ENCODE measurements around the gene ARHGAP28.

Gene ARHGAP28

DNA sequence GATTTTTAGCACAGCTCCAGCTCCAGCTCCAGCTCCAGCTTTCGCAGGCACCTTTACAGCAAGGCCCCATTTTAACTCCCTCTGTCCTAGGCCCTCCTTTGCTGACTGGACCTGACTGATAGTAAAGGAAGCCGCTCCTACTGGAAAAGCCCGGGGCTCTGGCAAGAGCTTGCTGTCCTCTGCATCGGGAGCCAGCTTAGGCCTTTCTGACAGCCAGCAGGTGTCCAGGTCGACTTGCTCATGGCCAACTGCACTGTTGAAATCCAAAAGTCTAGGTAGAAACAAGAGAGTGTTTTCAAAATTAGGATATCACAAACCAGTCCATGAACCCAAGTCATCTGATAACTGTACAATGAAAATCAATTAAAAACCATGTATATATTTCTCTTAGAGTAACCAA lies 227.0 kb downstream of the ARHGAP28 start:
- no peak for TF ChIP-seq CTCF (IDR thresholded peaks at IDR 0.05; ENCODE audit: low read depth, low read length, missing control alignments)
- peaks cover 1% of the 10 kb centered on the region for H3K36me3 ChIP-seq (replicated peaks)

GRCh38 chr18:6956999-6957398 lies 227.5 kb downstream of the ARHGAP28 start:
- H3K4me3 ChIP-seq (ENCODE audit: low read depth, low read length) = no peak overlapping the region
- TF ChIP-seq CTCF (IDR thresholded peaks at IDR 0.05; ENCODE audit: low read depth, low read length, missing control alignments) = no peak
- H3K27ac ChIP-seq = no peak overlapping the region
- in situ Hi-C loops (cut with HindIII; ENCODE audit: low pct_ligation_motif_present, low sequenced_read_pairs) = no loop called here
- H3K36me3 ChIP-seq (replicated peaks) = peaks cover 2% of the 10 kb centered on the region
- DNase-seq = no peak
- H3K27me3 ChIP-seq (replicated peaks) = no peaks in the 10 kb centered on the region

More for the DNA sequence above, 227.0 kb downstream of the ARHGAP28 start:
- Histone ChIP-seq H3K27me3 (replicated peaks) (no peaks in the 10 kb centered on the region), H3K4me3 (ENCODE audit: low read depth, low read length) (no peak overlapping the region), H3K27ac (no peak overlapping the region)
- DNase-seq = no peak
- in situ Hi-C loops (cut with HindIII; ENCODE audit: low pct_ligation_motif_present, low sequenced_read_pairs) = no loop called here

DNA sequence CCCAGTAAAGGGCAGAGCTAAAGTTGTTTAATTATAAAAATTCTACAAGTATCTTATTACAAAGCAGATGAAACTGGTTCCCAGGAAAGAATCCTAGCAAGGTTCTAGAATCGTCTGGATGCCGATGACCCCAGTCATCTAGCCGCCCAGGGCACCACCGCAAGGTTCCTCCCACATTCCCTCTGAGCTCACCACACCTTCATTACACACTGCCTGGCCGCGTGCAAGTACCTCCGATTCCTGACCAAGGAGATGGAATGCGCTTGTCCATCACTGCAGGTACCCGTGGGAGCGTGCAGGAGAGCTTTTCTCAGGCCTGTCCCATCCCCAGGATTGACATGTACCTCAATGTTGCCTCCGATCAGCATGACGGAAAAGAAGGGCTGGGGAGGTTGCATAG lies 229.6 kb downstream of the ARHGAP28 start:
- no peak for DNase-seq
- Histone ChIP-seq H3K4me3 (ENCODE audit: low read depth, low read length) (no peak overlapping the region), H3K27ac (no peak overlapping the region), H3K36me3 (replicated peaks) (peaks cover 2% of the 10 kb centered on the region), H3K27me3 (replicated peaks) (no peaks in the 10 kb centered on the region)
- in situ Hi-C loops (cut with HindIII; ENCODE audit: low pct_ligation_motif_present, low sequenced_read_pairs) = no loop called here
- no peak for TF ChIP-seq CTCF (IDR thresholded peaks at IDR 0.05; ENCODE audit: low read depth, low read length, missing control alignments)

DNA sequence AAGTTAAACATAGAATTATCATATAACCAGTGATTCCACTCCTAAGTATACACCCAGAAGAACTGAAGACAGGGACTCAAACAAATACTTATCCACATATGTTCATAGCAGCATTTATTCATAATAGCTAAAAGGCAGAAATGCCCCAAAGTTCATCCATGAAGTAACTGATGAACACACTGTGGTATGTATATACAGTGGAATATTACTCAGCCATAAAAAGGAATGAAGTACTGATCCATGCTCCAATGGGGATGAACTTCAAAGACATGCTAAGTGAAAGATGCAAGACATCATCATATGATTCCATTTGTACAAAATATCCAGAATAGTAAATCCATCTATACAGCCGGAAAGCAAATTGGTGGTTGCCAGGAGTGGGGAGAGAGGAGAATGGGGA lies 230.6 kb downstream of the ARHGAP28 start:
- Histone ChIP-seq H3K36me3 (replicated peaks) (peaks cover 2% of the 10 kb centered on the region), H3K4me3 (ENCODE audit: low read depth, low read length) (no peak overlapping the region), H3K27ac (no peak overlapping the region), H3K27me3 (replicated peaks) (no peaks in the 10 kb centered on the region)
- no peak for DNase-seq
- in situ Hi-C loops (cut with HindIII; ENCODE audit: low pct_ligation_motif_present, low sequenced_read_pairs) = no loop called here
- no peak for TF ChIP-seq CTCF (IDR thresholded peaks at IDR 0.05; ENCODE audit: low read depth, low read length, missing control alignments)

GRCh38 chr18:6960656-6961055 lies 231.1 kb downstream of the ARHGAP28 start:
- no peak overlapping the region for H3K4me3 ChIP-seq (ENCODE audit: low read depth, low read length)
- peaks cover 2% of the 10 kb centered on the region for H3K36me3 ChIP-seq (replicated peaks)
- H3K27ac ChIP-seq = peak overlapping the region; percentile 50
- in situ Hi-C loops (cut with HindIII; ENCODE audit: low pct_ligation_motif_present, low sequenced_read_pairs) = no loop called here
- peak; percentile 82 for DNase-seq
- TF ChIP-seq CTCF (IDR thresholded peaks at IDR 0.05; ENCODE audit: low read depth, low read length, missing control alignments) = no peak
- H3K27me3 ChIP-seq (replicated peaks) = no peaks in the 10 kb centered on the region

- Histone ChIP-seq H3K27ac (peak overlapping the region; percentile 50), H3K27me3 (replicated peaks) (no peaks in the 10 kb centered on the region), H3K4me3 (ENCODE audit: low read depth, low read length) (no peak overlapping the region), H3K36me3 (replicated peaks) (peaks cover 2% of the 10 kb centered on the region)
- no peak for TF ChIP-seq CTCF (IDR thresholded peaks at IDR 0.05; ENCODE audit: low read depth, low read length, missing control alignments)
- no peak for DNase-seq
- in situ Hi-C loops (cut with HindIII; ENCODE audit: low pct_ligation_motif_present, low sequenced_read_pairs) = no loop called here
Observed at GRCh38 chr18:6961331-6961730, 231.8 kb downstream of the ARHGAP28 start.
